GM19035 (cell line): ENCODE results near the gene MTOR.

ENCODE experiments used
- ATAC-seq: cut with Tn5 transposase; IDR thresholded peaks from one replicate; pipeline ENCODE4 v1.9.1; 2021; ENCODE audit not compliant: unreplicated experiment

MTOR gene

DNA sequence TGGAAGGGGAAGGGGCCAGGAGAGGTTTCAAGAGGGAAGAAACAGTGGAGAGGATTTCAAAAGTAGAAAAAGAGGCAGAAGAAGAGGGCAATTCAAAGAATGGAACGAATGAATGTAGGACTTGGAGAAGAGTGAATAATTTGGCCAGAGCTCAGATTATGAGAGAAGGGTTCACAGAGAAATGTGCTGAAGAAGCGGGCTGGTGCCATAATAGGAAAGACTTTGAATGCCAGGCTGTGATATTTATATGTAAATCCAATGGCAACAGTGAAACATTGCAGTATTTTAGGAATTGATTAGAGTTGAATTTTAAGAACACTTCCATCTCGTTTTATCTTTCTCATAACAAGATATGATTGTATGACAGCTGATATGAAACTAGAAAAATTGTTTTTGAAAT, 109.2 kb downstream of the MTOR start:
- ATAC-seq, result no peak

DNA sequence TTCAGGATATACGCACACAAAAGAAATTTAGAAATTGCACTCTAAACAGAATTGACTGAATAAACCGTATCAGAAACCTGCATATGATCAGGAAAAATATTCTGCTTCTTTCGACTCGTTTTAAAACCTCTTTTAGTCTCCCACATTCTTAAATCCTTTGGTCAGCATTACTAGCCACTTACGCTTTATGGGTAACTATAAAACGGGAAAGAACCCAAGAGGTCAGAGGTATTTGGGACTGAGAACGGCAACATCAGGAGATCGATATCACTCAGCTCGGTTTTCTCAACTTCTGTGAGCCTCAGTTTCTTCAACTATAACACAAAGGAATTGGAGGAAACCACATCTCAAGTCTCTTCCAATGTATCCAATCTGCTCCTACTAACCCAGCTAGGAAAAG, 109.6 kb downstream of the MTOR start:
- ATAC-seq, result no peak

DNA sequence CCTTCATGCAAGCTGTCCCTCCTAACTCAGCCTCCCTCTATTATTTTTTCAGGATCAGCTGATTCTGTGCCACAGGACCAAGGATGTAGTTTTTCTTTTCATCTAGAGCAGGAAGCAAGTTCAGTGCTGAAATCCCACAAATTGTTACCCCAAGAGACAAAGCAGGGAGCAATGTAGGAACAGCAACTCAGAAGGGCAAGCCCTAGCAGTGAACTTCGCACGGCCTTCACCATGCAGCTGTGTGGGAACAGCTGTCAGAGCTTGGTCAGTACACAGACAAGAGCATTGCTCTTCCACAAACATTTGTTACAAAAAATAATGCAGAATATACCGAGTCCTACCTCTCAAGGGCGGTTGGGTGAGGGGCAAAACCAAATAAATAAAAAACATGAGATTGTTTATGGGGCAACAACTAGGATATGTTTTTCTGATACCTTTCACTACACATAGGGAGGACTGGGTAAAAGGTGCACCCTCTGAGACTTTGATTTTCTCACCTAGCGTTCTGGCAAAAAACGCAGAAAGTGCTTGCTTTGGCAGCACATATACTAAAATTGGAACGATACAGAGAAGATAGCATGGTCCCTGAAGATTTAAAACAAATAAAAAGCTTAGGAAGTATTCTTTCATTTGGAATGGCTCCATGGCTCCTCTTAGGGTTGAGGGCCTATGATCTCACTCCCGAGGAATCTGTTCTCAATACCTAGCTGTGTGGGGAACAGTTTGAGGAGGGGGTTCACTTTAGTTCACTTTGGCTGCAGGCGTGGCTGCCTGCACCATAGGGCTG, 110.3 kb downstream of the MTOR start:
- no peak for ATAC-seq

DNA sequence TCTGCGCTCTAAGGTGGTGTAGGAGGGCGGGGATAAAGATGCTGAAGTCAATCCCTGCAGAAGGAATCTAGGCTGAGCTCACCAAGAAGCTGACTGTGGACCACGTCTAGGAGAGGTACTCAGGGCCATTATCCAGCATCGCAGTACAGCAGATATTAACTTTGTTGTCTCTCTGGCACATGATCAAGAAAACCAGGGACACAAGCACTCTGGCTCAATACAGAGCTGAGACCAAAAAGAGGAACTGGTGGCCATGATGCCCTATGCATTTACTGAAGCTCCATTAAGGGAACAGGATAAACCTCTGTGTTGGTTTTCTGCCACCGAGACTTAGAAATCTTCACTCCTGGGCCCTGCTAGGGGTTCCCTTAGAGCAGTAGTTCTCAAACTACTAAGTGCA, 111.2 kb downstream of the MTOR start:
- no peak for ATAC-seq

DNA sequence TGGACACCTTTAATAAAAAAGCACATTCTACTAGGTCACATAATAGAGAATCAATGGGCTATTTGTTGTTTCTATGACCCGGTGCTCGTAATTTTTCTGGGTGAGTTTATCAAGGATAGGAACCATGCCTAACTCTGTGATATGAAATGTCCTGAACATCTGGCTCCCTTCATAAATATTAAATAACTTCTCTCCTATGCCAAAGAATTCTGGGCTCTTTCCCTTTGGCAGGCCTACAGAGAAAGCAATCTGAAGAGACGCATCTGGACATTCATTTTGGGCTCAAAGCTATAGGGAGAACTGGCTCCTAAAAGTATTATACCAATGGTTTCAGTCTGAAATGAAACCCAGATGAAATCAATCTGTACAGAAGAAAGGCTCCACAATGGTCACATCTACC, 112.0 kb downstream of the MTOR start:
- ATAC-seq, result no peak

DNA sequence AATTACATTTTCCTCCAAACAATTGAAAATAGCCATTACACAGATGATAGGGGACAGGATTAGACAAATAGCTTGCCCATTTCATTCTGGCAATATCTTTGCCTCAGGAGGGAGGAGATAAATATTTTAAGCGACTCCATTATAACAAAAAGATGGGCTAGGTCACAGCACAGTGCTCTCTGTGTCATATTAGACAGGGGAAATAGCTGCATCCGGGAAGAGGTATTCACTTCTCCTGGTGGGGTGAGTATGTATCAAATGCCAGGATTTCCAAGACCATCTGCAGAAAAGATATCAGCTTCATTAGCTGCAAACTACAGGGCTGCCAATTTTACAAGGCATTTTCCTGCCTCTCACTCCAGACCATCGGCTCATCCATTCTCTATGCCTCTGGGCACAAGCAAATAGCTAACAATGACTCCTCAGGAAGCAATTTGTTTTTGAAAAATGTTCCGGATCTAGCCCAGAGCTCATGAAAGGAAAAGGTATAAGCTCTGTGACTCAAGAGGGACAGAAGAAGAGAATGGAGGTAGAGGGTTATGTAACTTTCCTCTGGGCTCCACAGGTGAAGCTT, 115.1 kb downstream of the MTOR start:
- no peak for ATAC-seq

DNA sequence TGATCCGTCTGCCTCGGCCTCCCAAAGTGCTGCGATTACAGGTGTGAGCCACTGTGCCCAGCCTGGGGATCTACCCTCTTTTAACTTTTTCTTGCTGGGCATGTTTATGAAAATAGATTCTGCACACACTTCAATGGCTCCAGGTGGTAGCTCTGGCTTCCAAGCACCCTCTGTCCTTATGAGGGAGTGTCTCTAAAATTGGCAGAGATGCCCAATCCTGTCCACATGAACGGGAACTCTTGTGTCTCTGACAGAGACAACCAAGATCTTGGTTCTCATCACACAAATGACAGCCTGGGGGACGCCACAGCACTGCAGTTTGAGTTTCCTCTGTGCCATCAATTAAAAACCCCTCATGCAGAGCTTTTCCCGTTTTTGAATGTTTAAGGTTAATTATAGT, 116.6 kb downstream of the MTOR start:
- ATAC-seq, result no peak

DNA sequence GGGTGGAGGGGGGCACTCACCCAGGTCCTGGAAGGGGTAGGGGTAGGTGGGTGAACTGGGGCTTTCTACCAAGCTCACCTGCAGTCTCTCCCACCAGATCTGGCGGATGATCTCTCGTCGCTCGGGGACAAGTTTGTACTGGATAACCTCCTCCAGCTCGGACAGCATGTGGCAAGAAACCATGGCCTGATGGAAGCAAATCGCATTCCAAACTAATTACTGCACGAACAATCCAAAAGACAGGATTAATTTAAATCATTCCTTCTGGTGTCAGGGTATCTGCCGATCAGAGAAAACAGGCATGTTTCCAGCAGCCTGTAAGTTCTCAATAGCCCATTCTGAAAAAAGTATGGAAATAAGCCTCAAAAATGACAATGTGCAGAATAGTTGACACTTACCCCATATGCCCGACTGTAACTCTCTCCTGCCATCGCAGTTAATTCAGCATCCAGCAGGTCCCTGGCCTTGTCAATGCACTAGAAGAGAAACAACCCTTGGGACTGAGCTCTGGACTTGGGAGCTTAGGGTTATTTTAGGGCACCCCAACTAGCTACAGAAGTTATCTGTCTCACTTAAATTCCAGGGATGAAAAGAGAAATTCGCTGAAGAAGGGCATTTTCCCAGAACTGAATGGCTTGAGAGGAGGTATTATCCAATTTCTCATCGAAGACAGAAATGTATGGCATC, 117.6 kb downstream of the MTOR start:
- ATAC-seq, result no peak

DNA sequence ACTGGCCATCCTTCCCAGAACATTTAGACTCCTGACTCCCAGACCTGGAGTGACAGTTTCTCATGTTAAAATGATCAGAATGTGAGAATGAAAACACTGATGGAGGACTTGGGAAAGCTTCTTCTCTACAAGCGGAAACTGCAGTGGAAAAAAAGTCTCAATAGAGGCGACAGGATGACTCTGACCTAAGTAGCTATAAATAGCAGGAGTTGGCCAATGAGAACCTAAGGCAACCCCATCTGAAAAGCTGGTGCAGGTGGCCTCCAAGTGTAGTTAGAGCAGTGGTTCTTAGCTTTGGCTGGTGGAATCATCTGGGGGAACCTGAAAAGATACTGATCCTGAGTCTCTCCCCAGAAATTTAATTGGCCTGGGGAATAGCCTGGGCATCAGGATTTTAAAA, 118.4 kb downstream of the MTOR start:
- no peak for ATAC-seq

DNA sequence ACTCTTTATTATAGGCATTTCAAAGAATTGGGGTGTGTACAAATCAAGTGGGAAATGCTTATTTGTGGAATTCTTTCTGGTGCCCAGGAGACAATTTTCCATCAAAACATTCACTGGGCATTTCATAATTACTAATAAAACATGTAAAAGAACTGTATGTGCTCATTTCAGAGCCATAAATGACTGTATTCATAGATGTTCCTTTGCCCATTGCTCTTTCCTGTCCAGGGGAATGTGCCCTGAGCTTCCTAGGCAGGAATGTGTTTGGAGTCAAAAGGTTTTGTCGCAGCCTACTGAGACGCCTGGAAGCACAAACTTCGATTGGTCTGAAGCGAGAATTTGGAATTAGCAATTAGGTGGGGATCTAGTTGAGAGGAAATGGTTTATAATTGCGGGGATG, 119.0 kb downstream of the MTOR start:
- no peak for ATAC-seq

DNA sequence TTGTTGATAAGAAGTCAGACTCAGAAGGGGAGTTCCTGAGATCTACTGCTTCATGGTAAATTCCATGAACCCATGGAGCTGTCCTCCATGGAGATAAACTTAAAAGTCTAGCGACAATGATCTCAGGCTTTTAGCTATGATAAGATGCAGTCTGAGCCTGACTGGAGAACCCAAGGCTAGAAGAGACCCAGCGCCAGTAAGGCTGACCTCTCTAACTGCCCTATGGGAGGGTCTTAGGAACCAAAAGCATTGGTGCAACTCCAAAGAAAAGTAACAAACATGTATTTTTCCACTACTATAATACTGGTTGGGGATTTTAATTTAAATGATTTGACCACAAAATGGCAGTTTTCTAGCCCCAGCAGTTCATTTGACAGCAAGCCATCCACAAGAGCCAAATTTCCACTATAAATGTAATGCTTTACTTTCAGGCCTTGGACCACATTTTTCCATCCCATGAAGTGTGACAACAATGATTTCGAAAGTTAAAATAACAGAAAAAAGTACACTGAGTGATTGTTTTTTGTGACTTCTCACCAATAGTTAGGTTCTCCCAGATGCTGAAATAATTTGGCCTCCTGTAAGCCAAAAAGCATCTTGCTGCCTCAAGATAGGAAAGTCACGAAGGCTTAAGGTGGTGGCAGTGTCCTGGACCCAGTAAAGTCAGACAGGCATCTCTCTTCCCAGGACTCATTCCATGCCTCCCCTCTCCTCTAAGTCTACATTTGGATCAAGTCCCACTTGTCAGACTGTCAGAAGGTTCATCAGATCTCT, 119.5 kb downstream of the MTOR start:
- ATAC-seq, result no peak

DNA sequence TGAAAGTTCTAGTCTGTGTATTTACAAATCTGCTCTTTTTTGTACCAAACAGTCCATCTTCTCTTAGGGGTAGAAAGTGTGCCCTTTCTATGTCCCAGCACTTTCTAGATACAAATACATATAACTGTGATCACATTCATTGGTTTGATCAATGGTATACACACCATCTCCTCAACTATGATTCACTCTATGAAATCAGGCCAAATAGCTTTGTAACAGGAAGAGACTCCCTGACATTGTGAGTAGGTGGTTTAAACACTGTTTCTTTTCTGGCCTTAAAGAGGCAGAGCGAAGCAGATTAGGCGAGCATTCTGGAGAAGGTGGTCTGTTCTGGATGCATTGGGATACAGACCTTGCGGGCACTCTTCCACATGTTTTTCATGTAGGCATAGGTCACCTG, 123.4 kb downstream of the MTOR start:
- ATAC-seq, result no peak

DNA sequence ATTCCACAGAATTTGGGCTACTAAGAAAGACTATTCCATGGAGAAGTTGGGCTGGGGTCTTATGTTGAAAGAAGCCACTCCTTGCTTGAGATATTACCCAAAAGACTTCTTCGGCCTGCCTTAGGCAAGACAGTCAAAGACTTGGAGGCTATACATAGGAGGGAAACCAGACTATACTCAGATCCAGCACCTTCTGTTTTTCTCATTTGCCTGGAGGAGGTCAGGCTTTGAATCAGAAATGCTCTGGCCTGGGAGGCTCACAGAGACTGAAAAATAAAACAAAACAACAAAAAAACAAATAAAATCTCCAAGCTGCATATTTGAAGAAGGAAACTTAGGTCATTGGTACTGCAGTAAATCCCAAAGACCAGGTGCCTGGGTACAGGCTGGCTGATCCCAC, 124.3 kb downstream of the MTOR start:
- no peak for ATAC-seq

DNA sequence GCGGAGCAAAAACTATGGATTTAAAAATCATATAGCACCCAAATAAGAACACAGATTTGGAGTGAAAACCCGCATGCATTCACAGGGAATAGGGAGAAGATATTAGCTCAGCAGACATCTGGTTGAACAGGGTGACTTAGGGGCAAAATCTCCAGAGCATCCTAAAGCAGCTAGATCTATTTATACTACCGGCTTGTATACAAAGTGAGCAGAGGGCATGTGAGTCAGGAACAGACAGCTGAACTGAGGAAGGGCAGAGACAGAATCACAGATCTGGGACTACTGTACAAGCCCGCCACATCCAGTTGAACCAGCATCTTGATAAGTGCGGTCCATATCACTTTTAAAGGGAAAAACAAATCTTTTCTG, 127.5 kb downstream of the MTOR start:
- ATAC-seq, result no peak

DNA sequence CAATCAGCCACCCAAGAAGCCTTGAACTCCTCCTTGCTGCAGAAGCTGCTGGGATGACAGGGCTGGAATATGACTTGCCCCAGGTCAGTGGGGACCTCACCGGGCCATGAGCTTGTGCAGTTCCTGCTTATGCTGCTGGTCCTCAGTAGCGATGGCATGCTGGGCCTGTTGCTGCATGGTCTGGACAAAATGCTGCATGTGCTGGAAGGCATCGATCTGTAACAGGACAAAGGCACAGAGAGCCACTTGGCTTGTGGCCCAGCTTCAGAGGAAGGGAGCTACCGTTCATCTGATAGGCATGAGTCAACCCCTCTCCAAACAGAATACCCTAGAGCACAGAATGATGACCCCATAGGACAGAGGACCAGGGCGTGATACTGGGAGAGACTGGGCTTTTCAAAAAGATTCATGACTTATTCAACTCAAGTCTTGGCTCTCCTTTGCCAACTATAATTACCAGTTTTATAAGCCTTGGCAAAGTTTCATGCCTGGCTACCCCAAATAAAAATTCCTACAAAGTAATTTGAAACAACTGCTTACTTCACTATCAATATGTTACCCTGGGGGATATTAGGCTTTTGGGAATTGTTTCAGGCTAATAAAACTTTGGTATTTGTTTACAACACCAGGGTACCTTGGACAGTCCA, 128.0 kb downstream of the MTOR start:
- no peak for ATAC-seq

DNA sequence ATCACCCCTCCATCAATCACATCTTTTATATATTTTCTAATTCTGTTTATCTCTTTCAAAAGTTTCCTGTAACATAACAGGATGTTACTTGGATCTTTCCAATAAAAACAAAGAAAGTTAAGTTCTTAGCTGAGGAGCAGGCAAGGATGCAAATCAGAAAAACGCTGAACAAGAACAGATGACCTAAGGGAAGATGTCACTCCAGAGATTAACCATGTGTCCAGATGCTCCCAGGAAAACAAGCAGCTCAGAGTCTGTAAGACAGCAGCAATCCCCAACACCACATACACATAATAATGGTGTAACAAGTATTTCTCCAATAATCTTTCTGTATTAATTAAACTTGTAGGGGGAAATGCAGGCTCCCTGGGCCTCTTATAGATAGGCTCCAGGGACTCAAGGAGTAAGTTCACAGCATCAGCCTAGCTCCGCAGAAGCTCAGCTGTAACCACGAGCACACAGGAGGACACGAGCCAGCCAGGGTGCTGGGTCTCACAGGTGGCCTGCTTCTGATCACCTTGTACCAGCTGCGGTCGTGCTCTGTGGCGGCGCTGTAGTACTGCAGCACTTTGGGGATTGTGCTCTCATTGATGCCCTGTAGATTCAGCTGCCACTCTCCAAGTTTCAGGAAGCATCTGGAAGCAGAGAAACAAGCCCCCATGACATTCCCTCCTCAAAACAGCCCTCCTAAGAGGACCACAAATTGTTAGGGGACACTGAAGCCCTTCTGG, 129.6 kb downstream of the MTOR start:
- no peak for ATAC-seq

DNA sequence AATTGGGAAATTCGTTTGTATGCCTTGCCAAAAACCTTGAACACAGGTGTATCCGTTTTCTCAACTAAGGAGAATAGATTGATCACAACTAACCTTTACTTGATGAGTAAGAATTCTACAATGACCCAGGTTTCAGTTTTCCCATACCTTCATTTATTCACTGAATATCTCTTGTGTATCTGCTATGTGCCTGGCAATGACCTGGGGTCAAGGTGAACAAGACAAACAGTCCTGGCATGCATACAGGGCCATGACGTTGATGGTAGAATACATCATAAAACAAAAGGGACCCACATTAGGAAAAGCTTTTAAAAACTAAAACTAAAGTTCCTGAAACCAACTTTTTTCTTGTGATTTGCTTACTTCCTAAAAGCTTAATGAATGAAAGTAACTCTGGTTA, 130.5 kb downstream of the MTOR start:
- no peak for ATAC-seq

DNA sequence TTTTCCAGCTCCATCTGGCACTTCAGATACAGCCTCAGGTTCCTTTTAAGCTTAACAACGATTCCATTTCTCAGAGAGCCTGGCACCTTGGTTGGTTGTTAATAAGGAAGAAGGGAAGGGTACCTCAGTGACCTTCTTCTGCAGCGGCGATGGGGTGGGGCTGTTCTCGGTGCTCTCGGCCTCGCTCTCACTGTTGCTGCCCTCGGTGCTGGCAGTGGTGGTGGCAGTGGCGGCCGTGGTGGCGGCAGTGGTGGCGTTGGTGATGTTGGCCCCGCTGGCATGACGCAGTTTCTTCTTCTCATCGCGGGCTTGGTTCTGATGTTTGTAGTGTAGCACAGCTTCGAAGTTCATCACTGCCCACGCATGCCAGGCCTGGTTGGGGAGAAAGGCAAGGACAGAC, 131.9 kb downstream of the MTOR start:
- ATAC-seq, result no peak

DNA sequence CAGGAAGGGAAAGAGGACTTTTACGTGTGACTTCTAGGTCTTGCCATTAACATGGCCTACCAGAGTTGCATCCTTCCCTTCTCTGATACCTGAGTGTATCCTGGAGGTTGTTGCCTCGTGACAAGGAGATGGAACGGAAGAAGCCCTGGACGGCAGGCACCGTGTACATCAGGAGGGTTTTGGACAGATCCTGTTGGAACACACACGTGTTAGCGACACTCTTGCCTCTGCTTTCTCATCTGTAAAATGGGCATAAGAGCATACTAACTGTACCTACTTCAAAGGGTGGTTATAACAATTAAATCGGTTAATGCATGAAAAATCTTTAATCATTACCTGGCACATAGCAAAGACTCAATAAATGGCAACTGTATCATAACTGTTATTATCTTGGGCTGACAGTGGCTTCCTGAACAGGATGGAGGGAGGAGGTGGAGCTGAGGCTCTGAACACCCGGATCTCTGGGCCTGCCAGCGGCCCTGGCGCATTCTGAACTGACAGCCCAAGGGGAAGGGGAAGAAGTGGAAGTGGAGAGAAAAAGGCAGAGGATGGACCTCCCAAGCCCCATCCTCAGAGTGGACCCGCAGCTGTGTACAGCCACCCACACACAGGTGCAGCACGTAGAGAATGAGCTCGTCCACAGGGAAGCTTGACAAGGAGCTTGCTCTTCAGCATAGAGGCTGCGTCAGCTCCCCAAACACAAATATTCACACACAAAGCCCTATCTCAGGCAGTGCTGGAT, 132.5 kb downstream of the MTOR start:
- ATAC-seq, result no peak

DNA sequence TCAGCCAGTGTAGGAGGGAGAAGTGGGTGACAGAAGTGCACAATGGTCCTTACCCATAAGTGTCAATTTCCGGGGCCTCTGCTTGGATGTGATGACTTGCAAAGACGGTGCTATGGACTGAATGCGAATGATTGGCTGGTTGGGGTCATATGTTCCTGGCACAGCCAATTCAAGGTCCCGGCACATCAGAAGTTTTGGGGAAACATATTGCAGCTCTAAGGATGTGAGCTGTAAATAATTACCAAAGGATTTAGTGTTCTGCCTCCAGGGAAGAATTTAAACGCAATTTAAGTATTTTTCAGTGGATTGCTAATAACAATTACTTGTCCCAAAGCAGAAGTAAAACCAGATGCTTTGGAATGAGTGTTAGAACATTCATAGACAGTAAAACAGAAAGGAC, 135.8 kb downstream of the MTOR start:
- no peak for ATAC-seq
